Measurements from ENCODE around the gene CLEC4F. TPM values are rescaled to one million over a fixed set of nuclear protein-coding genes. Genes with fewer than 3 reads are reported as not detected.

Gene CLEC4F
- total and polyA plus RNA-seq, 9 donors: 0.06 to 0.53 (median 0.13) TPM; not detected in 1

DNA sequence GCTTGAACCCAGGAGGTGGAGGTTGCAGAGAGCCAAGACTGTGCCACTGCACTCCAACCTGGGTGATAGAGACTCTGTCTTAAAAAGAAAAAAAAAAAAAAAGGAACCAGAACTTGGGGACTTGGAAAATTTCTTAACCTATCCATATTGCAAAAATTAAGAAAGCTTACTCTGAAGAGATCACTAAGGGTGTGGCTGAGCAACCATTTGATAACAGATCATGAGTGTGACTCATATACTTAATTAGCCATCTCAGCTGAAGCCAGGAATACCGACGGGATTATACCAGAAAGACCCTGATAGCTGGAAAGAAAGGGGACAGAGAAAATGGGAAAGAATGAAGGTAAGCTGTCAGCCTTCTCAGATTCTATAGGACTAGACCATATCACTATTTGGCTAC lies 45.3 kb downstream of the CLEC4F start:
- Histone ChIP-seq H3K9me3 (replicated peaks; ENCODE audit: control insufficient read depth, low read depth, low read length) (no peaks in the 10 kb centered on the region), H3K27ac (ENCODE audit: low read length) (no peak overlapping the region), H3K4me1 (ENCODE audit: control insufficient read depth, insufficient read depth, low read length) (peaks cover 4% of the 10 kb centered on the region), H3K36me3 (ENCODE audit: control insufficient read depth, insufficient read depth, low read length) (no peaks in the 10 kb centered on the region), H3K4me3 (ENCODE audit: low read length) (no peak overlapping the region), H3K27me3 (ENCODE audit: control insufficient read depth, insufficient read depth, low read length) (peaks cover 18% of the 10 kb centered on the region)
- DNase-seq: no peak
- WGBS (ENCODE audit: insufficient coverage): no CpG with 5 or more reads among the region's 2 CpGs

DNA sequence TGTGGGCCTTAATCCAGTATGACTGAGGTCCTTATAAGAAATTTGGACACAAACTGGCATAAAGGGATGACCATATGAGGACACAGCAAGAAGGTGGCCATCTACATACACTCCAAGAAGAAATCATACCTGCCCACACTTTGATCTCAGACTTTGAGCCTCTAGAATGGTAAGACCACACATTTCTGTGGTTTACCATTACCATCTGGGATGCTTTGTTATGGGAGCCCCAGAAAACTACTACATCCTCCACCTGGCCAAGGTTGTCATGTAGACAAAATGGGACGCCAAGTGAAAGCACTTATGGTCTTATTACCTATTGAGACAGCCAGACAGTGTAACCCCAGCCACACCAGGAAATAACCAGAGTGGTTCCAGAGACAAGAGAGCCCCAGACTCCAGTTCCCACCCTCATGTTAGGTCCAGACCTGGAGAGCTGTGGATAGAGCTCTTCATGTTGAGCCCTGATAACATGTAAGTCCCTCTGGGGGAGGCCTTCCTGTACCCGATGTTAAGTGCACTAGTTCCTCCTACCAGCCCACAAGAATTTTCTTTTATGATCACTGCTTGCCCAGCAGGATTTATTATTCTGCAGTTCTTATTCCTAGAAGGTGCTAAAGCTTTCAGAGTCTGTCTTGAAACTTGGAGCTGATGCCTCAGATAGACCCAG lies 47.8 kb downstream of the CLEC4F start:
- no peaks in the 10 kb centered on the region for H3K9me3 ChIP-seq (replicated peaks; ENCODE audit: control insufficient read depth, low read depth, low read length)
- H3K4me1 ChIP-seq (ENCODE audit: control insufficient read depth, insufficient read depth, low read length): peaks cover 3% of the 10 kb centered on the region
- no peak overlapping the region for H3K27ac ChIP-seq (ENCODE audit: low read length)
- no peaks in the 10 kb centered on the region for H3K36me3 ChIP-seq (ENCODE audit: control insufficient read depth, insufficient read depth, low read length)
- WGBS (ENCODE audit: insufficient coverage): no CpG with 5 or more reads among the region's 2 CpGs
- peaks cover 37% of the 10 kb centered on the region for H3K27me3 ChIP-seq (ENCODE audit: control insufficient read depth, insufficient read depth, low read length)
- no peak for DNase-seq
- no peak overlapping the region for H3K4me3 ChIP-seq (ENCODE audit: low read length)

DNA sequence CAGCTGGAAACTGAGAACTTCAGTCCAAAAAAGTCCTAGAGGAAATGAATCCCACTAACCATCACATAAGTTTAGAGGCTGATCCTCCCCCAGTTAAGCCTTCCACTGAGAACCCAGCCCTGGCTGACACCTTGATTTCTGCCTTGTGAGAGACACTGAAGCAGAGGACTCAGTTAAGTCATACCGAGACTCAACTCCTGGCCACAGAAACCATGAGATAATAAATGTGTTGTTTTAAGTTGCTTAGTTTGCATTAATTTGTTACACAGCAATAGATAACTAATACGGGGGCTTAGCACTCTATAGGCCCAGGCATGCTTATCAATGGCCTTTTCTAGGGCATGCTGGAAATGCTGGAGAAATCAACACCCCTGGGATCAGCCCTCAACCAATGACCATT lies 49.0 kb downstream of the CLEC4F start:
- no peak for DNase-seq
- Histone ChIP-seq H3K4me3 (ENCODE audit: low read length) (no peak overlapping the region), H3K27ac (ENCODE audit: low read length) (no peak overlapping the region), H3K9me3 (replicated peaks; ENCODE audit: control insufficient read depth, low read depth, low read length) (no peaks in the 10 kb centered on the region), H3K27me3 (ENCODE audit: control insufficient read depth, insufficient read depth, low read length) (peaks cover 47% of the 10 kb centered on the region), H3K4me1 (ENCODE audit: control insufficient read depth, insufficient read depth, low read length) (peaks cover 11% of the 10 kb centered on the region), H3K36me3 (ENCODE audit: control insufficient read depth, insufficient read depth, low read length) (no peaks in the 10 kb centered on the region)
- WGBS (ENCODE audit: insufficient coverage): no CpG with 5 or more reads among the region's 2 CpGs

DNA sequence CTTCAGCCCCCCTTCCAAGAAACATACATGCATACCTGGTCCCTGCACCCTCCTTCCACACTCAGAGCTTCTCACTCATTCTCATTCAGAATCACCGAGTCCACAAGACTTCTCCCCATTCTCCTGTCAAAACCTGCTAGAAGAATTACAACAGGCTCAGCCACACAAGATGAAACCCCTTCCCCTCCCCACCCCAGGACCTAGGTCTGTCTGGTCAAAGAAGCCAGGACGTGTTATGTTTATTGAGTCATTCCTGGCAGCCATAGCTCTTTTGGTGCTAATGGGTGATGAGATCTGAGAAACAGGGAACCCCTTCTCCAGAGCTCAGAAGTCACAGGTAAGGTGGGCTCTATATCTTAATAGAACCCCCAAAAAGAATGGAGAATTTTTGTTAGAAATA lies 50.9 kb downstream of the CLEC4F start:
- Histone ChIP-seq H3K36me3 (ENCODE audit: control insufficient read depth, insufficient read depth, low read length) (no peaks in the 10 kb centered on the region), H3K4me1 (ENCODE audit: control insufficient read depth, insufficient read depth, low read length) (peaks cover 12% of the 10 kb centered on the region), H3K9me3 (replicated peaks; ENCODE audit: control insufficient read depth, low read depth, low read length) (no peaks in the 10 kb centered on the region), H3K27ac (ENCODE audit: low read length) (no peak overlapping the region), H3K27me3 (ENCODE audit: control insufficient read depth, insufficient read depth, low read length) (peaks cover 53% of the 10 kb centered on the region), H3K4me3 (ENCODE audit: low read length) (no peak overlapping the region)
- 29% methylated on average over 1 of the region's 2 CpGs for WGBS (ENCODE audit: insufficient coverage)
- DNase-seq: no peak

DNA sequence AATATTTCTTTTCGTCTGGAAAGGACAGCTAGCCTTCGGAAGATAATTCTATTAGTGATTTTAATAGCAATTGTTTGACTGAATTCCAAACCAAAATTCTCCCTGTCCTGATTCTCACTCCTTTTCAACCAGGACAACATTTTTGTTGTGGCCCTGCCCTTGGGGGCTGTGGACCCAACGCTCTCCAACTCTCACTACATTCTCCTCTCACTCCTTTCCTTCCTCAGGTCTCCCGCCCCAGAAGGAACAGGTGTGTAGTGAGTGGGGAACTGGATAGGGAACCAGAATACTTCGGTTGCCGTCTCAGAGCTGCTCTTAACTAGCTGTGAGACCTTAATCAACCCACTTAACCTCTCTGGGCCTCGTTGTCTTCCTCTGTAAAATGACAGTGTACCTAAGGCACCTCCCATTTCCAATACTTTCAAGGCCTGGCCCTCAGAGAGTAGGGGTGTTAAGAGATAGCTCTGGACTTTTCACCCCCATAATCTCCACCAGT lies 51.8 kb downstream of the CLEC4F start:
- Histone ChIP-seq H3K27me3 (ENCODE audit: control insufficient read depth, insufficient read depth, low read length) (peaks cover 55% of the 10 kb centered on the region), H3K27ac (ENCODE audit: low read length) (no peak overlapping the region), H3K4me3 (ENCODE audit: low read length) (no peak overlapping the region), H3K9me3 (replicated peaks; ENCODE audit: control insufficient read depth, low read depth, low read length) (no peaks in the 10 kb centered on the region), H3K36me3 (ENCODE audit: control insufficient read depth, insufficient read depth, low read length) (no peaks in the 10 kb centered on the region), H3K4me1 (ENCODE audit: control insufficient read depth, insufficient read depth, low read length) (peaks cover 12% of the 10 kb centered on the region)
- DNase-seq: no peak
- 40% methylated on average over 1 of the region's 7 CpGs for WGBS (ENCODE audit: insufficient coverage)

DNA sequence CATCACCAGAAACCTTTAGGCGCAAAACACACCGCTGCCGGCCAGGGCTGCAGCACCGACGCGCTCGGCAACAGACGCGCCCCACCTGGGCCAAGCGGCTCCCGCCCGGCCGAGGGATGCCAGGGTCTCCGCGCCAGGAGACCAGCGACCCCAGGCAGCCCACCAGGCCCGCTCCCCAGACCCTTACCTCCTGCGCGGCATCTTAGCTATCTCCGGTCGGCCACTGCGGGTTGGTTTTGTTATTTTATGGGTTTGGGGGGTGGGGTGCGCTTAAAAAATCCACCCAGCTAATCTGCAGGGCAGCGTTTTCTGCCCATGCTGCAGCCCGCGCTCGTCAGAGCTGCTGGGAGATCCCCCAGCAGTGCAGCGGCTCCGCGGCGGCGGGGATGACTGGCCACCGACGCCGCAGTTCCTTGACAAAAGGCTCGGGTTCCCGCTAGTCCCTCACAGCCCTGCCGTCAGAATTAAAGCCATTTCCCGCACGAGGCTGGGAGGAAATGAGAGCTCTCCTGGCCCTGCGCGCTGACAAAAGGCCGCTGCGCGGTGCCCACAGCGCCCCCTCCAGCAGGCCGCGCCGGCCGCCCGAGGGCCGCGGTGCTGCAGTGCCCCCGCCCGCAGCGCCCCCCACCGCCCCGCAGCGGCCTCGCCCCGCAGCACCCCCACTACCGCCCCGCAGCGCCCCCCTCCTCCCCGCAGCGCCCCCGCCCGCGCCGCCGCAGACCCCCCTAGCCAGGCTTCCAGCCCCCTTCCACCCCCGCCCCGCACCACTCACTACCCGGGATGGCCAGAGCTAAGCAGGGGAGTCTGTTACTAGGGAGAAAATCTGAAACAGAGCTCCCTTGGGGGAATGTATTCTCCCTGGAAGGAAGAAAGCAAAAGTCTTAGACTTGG lies 52.5 kb downstream of the CLEC4F start, which contains the start of gene ADD2:
TSS of gene ADD2 (minus strand) at position 502 of the 891 bp plus-strand sequence. CDS start 61,792 bp downstream, outside the sequence.
- H3K27ac ChIP-seq (ENCODE audit: low read length): no peak within 1 kb of the TSS
- peaks cover 52% of the 10 kb centered on the region for H3K27me3 ChIP-seq (ENCODE audit: control insufficient read depth, insufficient read depth, low read length)
- DNase-seq: peak; percentile 68

DNA sequence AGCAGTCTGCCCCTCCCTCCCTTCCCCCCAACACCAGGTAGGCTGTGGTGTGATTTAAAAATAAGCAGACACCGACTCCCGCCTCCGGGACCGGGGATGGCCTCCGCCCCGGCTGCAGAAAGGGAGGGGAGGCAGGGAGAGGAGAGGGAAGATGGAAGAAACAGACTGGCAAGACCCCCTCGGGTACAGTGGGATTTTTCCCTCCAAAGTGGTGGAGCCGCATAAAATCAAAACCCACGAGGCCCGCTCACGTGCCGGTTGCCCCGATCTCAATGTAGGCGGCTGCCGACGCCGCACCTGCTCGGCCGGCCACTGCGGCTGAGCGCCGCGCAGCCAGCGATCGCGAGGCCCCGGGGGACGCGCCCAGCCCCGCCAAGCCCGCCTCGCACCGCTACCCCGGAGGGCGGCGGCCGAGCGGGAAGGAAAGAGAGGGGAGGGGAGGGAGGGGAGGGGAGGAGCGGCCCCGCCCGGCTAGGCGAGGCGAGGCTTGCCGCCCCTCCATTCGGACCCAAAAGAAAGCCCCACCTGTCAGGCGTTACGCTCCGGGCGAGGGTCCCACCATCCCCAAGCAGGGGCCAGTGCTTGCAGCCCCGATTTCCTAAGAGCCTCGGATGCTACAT lies 53.2 kb downstream of the CLEC4F start:
- Histone ChIP-seq H3K4me3 (ENCODE audit: low read length) (peak overlapping the region; percentile 47), H3K4me1 (ENCODE audit: control insufficient read depth, insufficient read depth, low read length) (peaks cover 12% of the 10 kb centered on the region), H3K27ac (ENCODE audit: low read length) (no peak overlapping the region), H3K27me3 (ENCODE audit: control insufficient read depth, insufficient read depth, low read length) (peaks cover 52% of the 10 kb centered on the region), H3K36me3 (ENCODE audit: control insufficient read depth, insufficient read depth, low read length) (no peaks in the 10 kb centered on the region), H3K9me3 (replicated peaks; ENCODE audit: control insufficient read depth, low read depth, low read length) (no peaks in the 10 kb centered on the region)
- DNase-seq: peak; percentile 9
- under 1% methylated on average over 50 of the region's 51 CpGs for WGBS (ENCODE audit: insufficient coverage)

More for the DNA sequence above, 52.5 kb downstream of the CLEC4F start, which contains the start of gene ADD2:
- under 1% methylated on average over 37 of the region's 74 CpGs for WGBS (ENCODE audit: insufficient coverage)
- H3K9me3 ChIP-seq (replicated peaks; ENCODE audit: control insufficient read depth, low read depth, low read length): no peaks in the 10 kb centered on the region
- peaks cover 12% of the 10 kb centered on the region for H3K4me1 ChIP-seq (ENCODE audit: control insufficient read depth, insufficient read depth, low read length)
- peak within 1 kb of the TSS; percentile 47 for H3K4me3 ChIP-seq (ENCODE audit: low read length)
- no peaks in the 10 kb centered on the region for H3K36me3 ChIP-seq (ENCODE audit: control insufficient read depth, insufficient read depth, low read length)

DNA sequence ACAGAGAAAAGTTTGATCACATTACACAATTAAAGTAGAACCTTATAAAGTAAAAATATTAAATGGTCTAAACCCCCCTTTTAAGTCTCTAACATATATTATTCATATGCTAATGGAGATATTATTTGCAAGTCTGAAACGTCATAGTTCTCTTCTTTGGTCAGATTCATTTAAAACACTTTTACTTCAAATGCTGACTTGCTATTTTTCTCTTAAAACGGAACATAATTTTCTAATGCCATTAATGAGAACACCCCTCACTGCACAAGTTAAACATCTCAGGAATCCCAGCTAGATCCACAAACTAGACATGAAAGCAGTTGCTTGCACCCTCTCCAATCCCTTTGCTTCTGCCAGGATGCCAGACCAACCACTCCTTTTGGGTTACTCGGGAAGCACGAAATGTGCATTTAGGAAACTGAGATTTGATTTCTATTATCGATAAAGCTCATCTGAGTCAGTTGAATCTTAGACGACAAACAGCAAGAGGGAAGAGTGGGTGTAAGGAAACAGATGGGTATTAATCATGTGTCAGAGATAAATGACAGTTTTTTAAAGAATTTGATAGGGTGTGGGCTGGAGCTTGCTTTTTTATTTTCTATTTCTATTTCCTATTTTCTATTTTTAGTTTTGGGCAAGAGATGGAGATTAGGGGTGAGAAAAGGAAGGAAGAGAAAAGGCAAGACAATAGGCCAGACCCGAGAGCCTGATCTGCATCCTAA lies 53.9 kb downstream of the CLEC4F start:
- Histone ChIP-seq H3K27ac (ENCODE audit: low read length) (no peak overlapping the region), H3K36me3 (ENCODE audit: control insufficient read depth, insufficient read depth, low read length) (no peaks in the 10 kb centered on the region), H3K4me1 (ENCODE audit: control insufficient read depth, insufficient read depth, low read length) (peaks cover 12% of the 10 kb centered on the region), H3K9me3 (replicated peaks; ENCODE audit: control insufficient read depth, low read depth, low read length) (no peaks in the 10 kb centered on the region), H3K4me3 (ENCODE audit: low read length) (no peak overlapping the region), H3K27me3 (ENCODE audit: control insufficient read depth, insufficient read depth, low read length) (peaks cover 52% of the 10 kb centered on the region)
- whole genome bisulfite sequencing (ENCODE audit: insufficient coverage): 19% methylated on average over 5 of the region's 7 CpGs
- DNase-seq: no peak

DNA sequence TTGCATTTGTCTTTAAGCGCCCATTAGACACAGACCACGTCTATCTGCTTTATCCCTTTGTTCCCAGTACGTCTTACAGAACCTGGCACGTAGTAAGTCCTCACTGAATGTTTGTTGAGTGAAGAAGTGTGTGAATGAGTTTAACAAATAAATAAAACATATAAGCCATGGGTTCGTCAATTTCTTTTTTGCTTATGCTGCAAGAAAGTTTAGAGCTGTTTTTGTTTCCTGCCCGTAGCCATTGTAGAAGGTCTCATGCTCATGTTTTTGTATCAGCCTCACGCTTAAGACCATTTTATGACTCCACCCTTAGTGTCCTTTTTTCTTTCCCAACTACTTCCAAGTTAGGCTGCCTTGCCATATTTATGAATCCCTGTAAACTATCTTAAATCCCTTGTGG lies 54.9 kb downstream of the CLEC4F start:
- H3K4me1 ChIP-seq (ENCODE audit: control insufficient read depth, insufficient read depth, low read length): peaks cover 12% of the 10 kb centered on the region
- H3K36me3 ChIP-seq (ENCODE audit: control insufficient read depth, insufficient read depth, low read length): no peaks in the 10 kb centered on the region
- H3K4me3 ChIP-seq (ENCODE audit: low read length): no peak overlapping the region
- H3K27ac ChIP-seq (ENCODE audit: low read length): no peak overlapping the region
- DNase-seq: no peak
- peaks cover 44% of the 10 kb centered on the region for H3K27me3 ChIP-seq (ENCODE audit: control insufficient read depth, insufficient read depth, low read length)
- H3K9me3 ChIP-seq (replicated peaks; ENCODE audit: control insufficient read depth, low read depth, low read length): no peaks in the 10 kb centered on the region
- no CpG with 5 or more reads among the region's 7 CpGs for WGBS (ENCODE audit: insufficient coverage)
